GM23338 (cell line): Measurements from ENCODE around the gene DNAI1. TPM values are rescaled to one million over a fixed set of nuclear protein-coding genes. Genes with fewer than 3 reads are reported as not detected.

Experiments used
- ATAC-seq: fragments of 200-7000 bp; cut with Tn5 transposase; 3 replicates; pipeline ENCODE4 v1.9.1; 2020
- DNase-seq: peaks from one replicate; pipeline ENCODE4 v3.0.0-alpha.2; 2015; ENCODE audit warnings: low spot score
- H2AFZ ChIP-seq: fragments of 200-600 bp; sonication (generic); 2 replicates; pipeline ENCODE4 v1.8.0; 2016; ENCODE audit warnings: antibody characterized with exemption, mild to moderate bottlenecking, moderate library complexity
- H3F3A ChIP-seq: fragments of 200-600 bp; sonication (generic); replicated peaks from 2 replicates; pipeline ENCODE4 v1.8.0; 2017; ENCODE audit warnings: antibody characterized with exemption, mixed run types, low read depth
- H3K27ac ChIP-seq: fragments of 200-600 bp; sonication (generic); 2 replicates; pipeline ENCODE4 v1.6.1; 2016; ENCODE audit warnings: low read depth
- H3K27me3 ChIP-seq: fragments of 200-600 bp; sonication (generic); 2 replicates; pipeline ENCODE4 v1.8.0; 2016; ENCODE audit warnings: mild to moderate bottlenecking, mixed run types, moderate library complexity; ENCODE audit not compliant: insufficient read depth
- H3K36me3 ChIP-seq: fragments of 200-600 bp; sonication (generic); 2 replicates; pipeline ENCODE4 v1.8.0; 2016; ENCODE audit warnings: mild to moderate bottlenecking; ENCODE audit not compliant: insufficient read depth
- H3K4me1 ChIP-seq: fragments of 200-600 bp; sonication (generic); 2 replicates; pipeline ENCODE4 v1.8.0; 2016; ENCODE audit warnings: mild to moderate bottlenecking, moderate library complexity; ENCODE audit not compliant: insufficient read depth
- H3K4me2 ChIP-seq: fragments of 200-600 bp; sonication (generic); 2 replicates; pipeline ENCODE4 v1.7.1; 2017; ENCODE audit warnings: mixed run types
- H3K4me3 ChIP-seq: fragments of 200-600 bp; sonication (generic); 2 replicates; pipeline ENCODE4 v1.6.1; 2016; ENCODE audit warnings: mixed run types
- H3K79me2 ChIP-seq: fragments of 200-600 bp; sonication (generic); replicated peaks from 2 replicates; pipeline ENCODE4 v1.8.0; 2017; ENCODE audit warnings: mild to moderate bottlenecking; ENCODE audit not compliant: insufficient read depth
- H3K9me2 ChIP-seq: fragments of 200-600 bp; sonication (generic); 2 replicates; pipeline ENCODE4 v1.8.0; 2017; ENCODE audit not compliant: insufficient read depth
- H4K20me1 ChIP-seq: fragments of 200-600 bp; sonication (generic); replicated peaks from 2 replicates; pipeline ENCODE4 v1.8.0; 2017; ENCODE audit warnings: mild to moderate bottlenecking; ENCODE audit not compliant: insufficient read depth
- H3K27ac Mint-ChIP-seq: 2 replicates; pipeline ENCODE4 v1.8.0; 2020; ENCODE audit warnings: inconsistent platforms, mild to moderate bottlenecking, moderate library complexity, mixed read lengths
- H3K27me3 Mint-ChIP-seq: 3 replicates; pipeline ENCODE4 v1.8.0; 2022; ENCODE audit warnings: low read depth, mild to moderate bottlenecking, moderate library complexity, mixed read lengths, inconsistent platforms; ENCODE audit not compliant: insufficient read depth, poor library complexity
- H3K36me3 Mint-ChIP-seq: 3 replicates; pipeline ENCODE4 v1.8.0; 2021; ENCODE audit warnings: low read depth, mild to moderate bottlenecking, inconsistent platforms, moderate library complexity, mixed read lengths
- H3K4me1 Mint-ChIP-seq: 3 replicates; pipeline ENCODE4 v1.8.0; 2020; ENCODE audit warnings: mild to moderate bottlenecking, inconsistent platforms, mixed read lengths
- H3K4me3 Mint-ChIP-seq: 3 replicates; pipeline ENCODE4 v1.8.0; 2021; ENCODE audit warnings: moderate library complexity, mild to moderate bottlenecking, inconsistent platforms, mixed read lengths
- H3K9me3 Mint-ChIP-seq: 3 replicates; pipeline ENCODE4 v1.8.0; 2020; ENCODE audit warnings: moderate library complexity, mild to moderate bottlenecking, inconsistent platforms, mixed read lengths
- CTCF ChIP-seq, 2 experiments: fragments of 200-600 bp in 1 of 2; sonication (generic) in 1 of 2; conservative IDR thresholded peaks; 2 replicates each; pipeline versions ENCODE4 v1.5.1 to v1.6.1; 2016 to 2017; ENCODE audit warnings: antibody characterized with exemption in 2 of 2, low read depth in 2 of 2, mild to moderate bottlenecking in 2 of 2, moderate library complexity in 1 of 2
- POLR2AphosphoS5 ChIP-seq: IDR thresholded peaks from 2 replicates; pipeline ENCODE4 v1.6.1; 2016; ENCODE audit warnings: antibody characterized with exemption, low read depth
- REST ChIP-seq: IDR thresholded peaks from one replicate; pipeline ENCODE4 v1.6.1; 2018; ENCODE audit warnings: antibody characterized with exemption; ENCODE audit not compliant: unreplicated experiment
- ZNF462 ChIP-seq: fragments of 250-450 bp; sonication (Bioruptor Pico); IDR thresholded peaks from 2 replicates; pipeline ENCODE4 v1.5.0; 2020; ENCODE audit warnings: mild to moderate bottlenecking, moderate library complexity
- polyA plus RNA-seq: library from polyadenylated mRNA; unstranded; fragments of >200 nt; fragmentation: Nextera tagmentation; extraction: Ambion mirVana; gene quantifications from 2 replicates; pipeline ENCODE4 v1.2.1, GENCODE V29; 2016
- total RNA-seq: library from RNA; depleted of rRNA; stranded (reverse); fragments of >200 nt; shearing (Covaris generic); gene quantifications from 2 replicates; pipeline ENCODE4 v1.2.3, GENCODE V29; 2014

Gene DNAI1
- total and polyA plus RNA-seq, 2 experiments from 2014 or later = 1.0 to 1.1 TPM

GRCh38 chr9:34508951-34509350 is 50.3 kb downstream of the DNAI1 start (continued):
- TF ChIP-seq ZNF462 = no peak
- no peak for TF ChIP-seq REST

- H3F3A ChIP-seq = no peaks in the 10 kb centered on the region; the same call in 1 of the 2 replicates
- no peaks in the 10 kb centered on the region for H3K36me3 Mint-ChIP-seq
- no peaks in the 10 kb centered on the region for H3K79me2 ChIP-seq
- ATAC-seq = no peak
- no peaks in the 10 kb centered on the region for H4K20me1 ChIP-seq
- peak; percentile 12 for DNase-seq
- peaks cover 4% of the 10 kb centered on the region; the same call in 1 of the 2 replicates for H3K9me2 ChIP-seq
- H2AFZ ChIP-seq = 0 out of 2 replicates have a peak overlapping the region, but pooled peaks have one; percentile 47
- H3K27me3 ChIP-seq = no peaks in the 10 kb centered on the region
- peaks cover 2% of the 10 kb centered on the region for H3K27me3 Mint-ChIP-seq
- no peaks in the 10 kb centered on the region; the same call in 2 of the 3 replicates for H3K9me3 Mint-ChIP-seq
- peaks cover 48% of the 10 kb centered on the region for H3K4me1 Mint-ChIP-seq
- H3K4me3 ChIP-seq = no peak overlapping the region
- H3K4me3 Mint-ChIP-seq = no peak overlapping the region; the same call in 2 of the 3 replicates
- H3K4me1 ChIP-seq = peaks cover 38% of the 10 kb centered on the region
- TF ChIP-seq CTCF (conservative IDR thresholded peaks at IDR 0.05; ENCODE audit: low read depth in 2 of 2) = peak in 1 of 2 experiments; percentile 32; a peak in 1 of 4 replicates
- no peak for TF ChIP-seq POLR2AphosphoS5
- H3K4me2 ChIP-seq = peak overlapping the region; percentile 48; the same call in 1 of the 2 replicates
- no peak overlapping the region for H3K27ac ChIP-seq
- H3K36me3 ChIP-seq = no peaks in the 10 kb centered on the region
- no peak overlapping the region for H3K27ac Mint-ChIP-seq
These were observed 52.2 kb downstream of the DNAI1 start for GRCh38 chr9:34510497-34511468.
